Panc1 (cell line): ENCODE data around the gene GGCX. TPM values are rescaled to one million over a fixed set of nuclear protein-coding genes. Genes with fewer than 3 reads are reported as not detected.

Experiments used
- ATAC-seq: fragments of 200-7000 bp; cut with Tn5 transposase; 2 replicates; pipeline ENCODE4 v1.9.1; 2020; ENCODE audit warnings: mild to moderate bottlenecking, moderate library complexity
- BruUV-seq: library from RNA; stranded (reverse); fragments of 400-500 nt; replicated peaks from 2 replicates; lab custom pipeline; 2021; lab: Mats Ljungman, UMichigan
- CTCF ChIA-PET: fragments of 300-600 bp; sonication (Branson Sonifier 250); formaldehyde crosslinking; loops from one replicate; lab custom pipeline; 2022; ENCODE audit warnings: antibody characterized with exemption; lab: Charles Lee
- POLR2A ChIA-PET: fragments of 300-600 bp; sonication (Branson Sonifier 250); formaldehyde crosslinking; loops from one replicate; lab custom pipeline; 2022; ENCODE audit warnings: antibody characterized with exemption; lab: Charles Lee
- DNase-seq: peaks from one replicate; pipeline ENCODE4 v3.0.0-alpha.2; 2010; ENCODE audit warnings: low read depth, low spot score
- H3K27ac ChIP-seq: 2 replicates; pipeline ENCODE4 v1.5.1; 2011; ENCODE audit warnings: mild to moderate bottlenecking, low read length, inconsistent platforms
- H3K27me3 ChIP-seq: fragments of 200-500 bp; sonication (Bioruptor generic); 2 replicates; pipeline ENCODE4 v1.6.0; 2014; ENCODE audit warnings: low read length, inconsistent platforms; ENCODE audit not compliant: control insufficient read depth, insufficient read depth
- H3K36me3 ChIP-seq: fragments of 200-500 bp; sonication (Bioruptor generic); 2 replicates; pipeline ENCODE4 v1.5.1; 2014; ENCODE audit warnings: inconsistent platforms, mild to moderate bottlenecking, low read length, moderate library complexity; ENCODE audit not compliant: control insufficient read depth, insufficient read depth
- H3K4me1 ChIP-seq: 2 replicates; pipeline ENCODE4 v1.5.1; 2011; ENCODE audit warnings: inconsistent platforms, mild to moderate bottlenecking, low read length, moderate library complexity; ENCODE audit not compliant: control insufficient read depth, insufficient read depth
- H3K4me3 ChIP-seq, 2 experiments: 2 replicates each; pipeline ENCODE4 v1.5.1; 2011 to 2012; ENCODE audit warnings: low read depth in 2 of 2, low read length in 2 of 2, mild to moderate bottlenecking in 2 of 2, inconsistent platforms in 1 of 2, moderate library complexity in 1 of 2
- H3K9me3 ChIP-seq: fragments of 200-500 bp; sonication (Bioruptor generic); 2 replicates; pipeline ENCODE4 v1.5.1; 2014; ENCODE audit warnings: low read depth, mild to moderate bottlenecking, inconsistent platforms, low read length, moderate library complexity; ENCODE audit not compliant: control insufficient read depth, insufficient read depth
- CTCF ChIP-seq: fragments of 450-650 bp; IDR thresholded peaks from 2 replicates; pipeline ENCODE4 v1.5.1; 2017; ENCODE audit warnings: mild to moderate bottlenecking
- POLR2AphosphoS5 ChIP-seq: IDR thresholded peaks from 2 replicates; pipeline ENCODE4 v1.6.1; 2012; ENCODE audit warnings: mild to moderate bottlenecking, low read depth, low read length, moderate library complexity
- SIN3A ChIP-seq: IDR thresholded peaks from 2 replicates; pipeline ENCODE4 v1.6.1; 2012; ENCODE audit warnings: low read depth, mild to moderate bottlenecking, low read length, moderate library complexity, borderline replicate concordance; ENCODE audit not compliant: insufficient read depth
- TCF7L2 ChIP-seq: IDR thresholded peaks from 2 replicates; pipeline ENCODE4 v1.6.1; 2011; ENCODE audit warnings: mild to moderate bottlenecking, low read depth, low read length, inconsistent platforms
- in situ Hi-C: cut with HindIII; loops from 2 replicates; pipeline ENCODE4 v1.10.0; 2016; ENCODE audit warnings: low sequenced_read_pairs, low pct_unique_long_range_greater_than_20kb
- intact Hi-C: fragments of 100-400 bp; cut with micrococcal nuclease; formaldehyde crosslinking; loops from one replicate; pipeline ENCODE4 v1.10.0; 2022; ENCODE audit not compliant: unreplicated experiment
- total RNA-seq: library from RNA; stranded (reverse); gene quantifications from one replicate; pipeline ENCODE4 v1.2.1, GENCODE V29; 2021; ENCODE audit not compliant: unreplicated experiment
- TF ChIP-seq, protein P1 (sequence below), 2 experiments: IDR thresholded peaks; 2 replicates each; pipeline ENCODE4 v1.6.1; 2011 to 2012; ENCODE audit warnings: low read depth in 2 of 2, control low read depth in 1 of 2, low read length in 1 of 2, mild to moderate bottlenecking in 1 of 2, moderate library complexity in 1 of 2; ENCODE audit not compliant: insufficient read depth in 1 of 2

GGCX gene
- total RNA-seq, 1 experiment from 2014 or later: 64.1 TPM

- Histone ChIP-seq H3K9me3 (no peaks in the 10 kb centered on the region), H3K27ac (peak overlapping the region; percentile 87), H3K4me1 (peaks cover 22% of the 10 kb centered on the region), H3K36me3 (no peaks in the 10 kb centered on the region), H3K27me3 (no peaks in the 10 kb centered on the region), H3K4me3 (peak overlapping the region; percentile 27 to 53)
- POLR2A ChIA-PET: interaction anchor here (0.5 kb wide), 1 partner anchor 418 kb away, joined by 3 read pairs; no protein-coding TSS in a partner anchor
- TF ChIP-seq, protein P1, sequence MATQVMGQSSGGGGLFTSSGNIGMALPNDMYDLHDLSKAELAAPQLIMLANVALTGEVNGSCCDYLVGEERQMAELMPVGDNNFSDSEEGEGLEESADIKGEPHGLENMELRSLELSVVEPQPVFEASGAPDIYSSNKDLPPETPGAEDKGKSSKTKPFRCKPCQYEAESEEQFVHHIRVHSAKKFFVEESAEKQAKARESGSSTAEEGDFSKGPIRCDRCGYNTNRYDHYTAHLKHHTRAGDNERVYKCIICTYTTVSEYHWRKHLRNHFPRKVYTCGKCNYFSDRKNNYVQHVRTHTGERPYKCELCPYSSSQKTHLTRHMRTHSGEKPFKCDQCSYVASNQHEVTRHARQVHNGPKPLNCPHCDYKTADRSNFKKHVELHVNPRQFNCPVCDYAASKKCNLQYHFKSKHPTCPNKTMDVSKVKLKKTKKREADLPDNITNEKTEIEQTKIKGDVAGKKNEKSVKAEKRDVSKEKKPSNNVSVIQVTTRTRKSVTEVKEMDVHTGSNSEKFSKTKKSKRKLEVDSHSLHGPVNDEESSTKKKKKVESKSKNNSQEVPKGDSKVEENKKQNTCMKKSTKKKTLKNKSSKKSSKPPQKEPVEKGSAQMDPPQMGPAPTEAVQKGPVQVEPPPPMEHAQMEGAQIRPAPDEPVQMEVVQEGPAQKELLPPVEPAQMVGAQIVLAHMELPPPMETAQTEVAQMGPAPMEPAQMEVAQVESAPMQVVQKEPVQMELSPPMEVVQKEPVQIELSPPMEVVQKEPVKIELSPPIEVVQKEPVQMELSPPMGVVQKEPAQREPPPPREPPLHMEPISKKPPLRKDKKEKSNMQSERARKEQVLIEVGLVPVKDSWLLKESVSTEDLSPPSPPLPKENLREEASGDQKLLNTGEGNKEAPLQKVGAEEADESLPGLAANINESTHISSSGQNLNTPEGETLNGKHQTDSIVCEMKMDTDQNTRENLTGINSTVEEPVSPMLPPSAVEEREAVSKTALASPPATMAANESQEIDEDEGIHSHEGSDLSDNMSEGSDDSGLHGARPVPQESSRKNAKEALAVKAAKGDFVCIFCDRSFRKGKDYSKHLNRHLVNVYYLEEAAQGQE (IDR thresholded peaks at IDR 0.05; ENCODE audit: insufficient read depth in 1 of 2, low read depth in 2 of 2, low read length in 1 of 2): no peak
- no peak for TF ChIP-seq POLR2AphosphoS5
- no peak for TF ChIP-seq SIN3A
- TF ChIP-seq TCF7L2: no peak
- TF ChIP-seq CTCF: no peak
- BruUV-seq: no TSS peak
- ATAC-seq (peak; percentile 85), DNase-seq (peak; percentile 63)
- intact Hi-C loops (no loop called here), in situ Hi-C loops (no loop called here)
- CTCF ChIA-PET: no interaction called here
These were observed 23.8 kb upstream of the GGCX start for GRCh38 chr2:85584857-85585780.

DNA sequence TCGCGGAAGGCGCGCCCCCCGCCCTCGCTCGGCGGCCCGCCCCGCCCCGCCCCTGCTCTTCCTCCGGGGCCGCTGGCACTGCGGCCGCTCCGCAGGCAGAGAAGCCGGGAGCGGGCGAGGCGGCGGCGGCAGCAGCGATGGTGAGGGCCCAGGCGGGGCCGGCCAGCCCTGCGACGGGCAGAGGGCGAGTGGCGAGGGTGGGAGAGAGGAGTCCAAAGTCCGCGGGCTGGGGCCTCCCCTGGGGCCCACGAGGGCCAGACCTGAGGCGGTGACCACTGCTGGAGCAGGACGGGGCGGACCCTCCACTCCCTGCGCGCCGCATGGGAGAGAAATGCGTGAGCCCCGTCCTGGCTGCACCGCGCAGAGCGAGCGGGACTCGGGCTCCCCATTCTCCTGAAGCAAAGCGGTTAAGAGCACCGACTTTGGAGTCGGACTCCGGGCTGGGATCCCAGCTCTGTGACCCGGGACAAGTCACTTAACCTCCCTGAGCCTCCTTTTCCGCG, 23.1 kb upstream of the GGCX start, which contains the start of gene VAMP5:
Gene VAMP5 (plus strand): TSS at position 78 of the 503 bp plus-strand sequence. CDS start 60 bp downstream, at position 138.
- no TSS peak for BruUV-seq
- Histone ChIP-seq H3K4me1 (peaks cover 27% of the 10 kb centered on the region), H3K27ac (peak within 1 kb of the TSS; percentile 87), H3K9me3 (no peaks in the 10 kb centered on the region), H3K4me3 (peak within 1 kb of the TSS; percentile 27 to 53), H3K27me3 (no peaks in the 10 kb centered on the region), H3K36me3 (no peaks in the 10 kb centered on the region)
- POLR2A ChIA-PET: interaction anchor here (0.6 kb wide), 1 partner anchor 210 kb away, joined by 5 read pairs; no protein-coding TSS in a partner anchor
- peak; percentile 62 for ATAC-seq
- intact Hi-C loops (no loop called here), in situ Hi-C loops (no loop called here)
- no peak for DNase-seq
- CTCF ChIA-PET: no interaction called here
- no peak for TF ChIP-seq SIN3A
- no peak for TF ChIP-seq TCF7L2
- TF ChIP-seq, protein P1 (IDR thresholded peaks at IDR 0.05; ENCODE audit: insufficient read depth in 1 of 2, low read depth in 2 of 2, low read length in 1 of 2): no peak
- TF ChIP-seq POLR2AphosphoS5: no peak
- TF ChIP-seq CTCF: no peak
